ENCODE measurements around the gene BMP8B.

GRCh38 chr1:39812913-39813312, 24.2 kb upstream of the BMP8B start:
- TF ChIP-seq MAX (IDR thresholded peaks at IDR 0.05) (no peak), CTCF (IDR thresholded peaks at IDR 0.05; ENCODE audit: low read depth, low read length, missing input control) (no peak), EGR1 (IDR thresholded peaks at IDR 0.05; ENCODE audit: low read depth in 2 of 2) (no peak), SP1 (IDR thresholded peaks at IDR 0.05) (no peak), REST (IDR thresholded peaks at IDR 0.05) (no peak), NR2F2 (IDR thresholded peaks at IDR 0.05) (no peak), ATF3 (IDR thresholded peaks at IDR 0.05) (no peak), RXRA (IDR thresholded peaks at IDR 0.05) (no peak), TAF1 (conservative IDR thresholded peaks at IDR 0.05) (no peak), ZBTB33 (IDR thresholded peaks at IDR 0.05) (no peak), JUND (IDR thresholded peaks at IDR 0.05) (no peak)

Measured in liver (tissue), 3 donors.